ENCODE data around the gene UBXN7.
A peak's percentile ranks its signal among the peaks of the same experiment; 100 is the strongest.
"Not testable (repeated sequence)": the region's sequence is repeated elsewhere in the genome, so short reads cannot be mapped to it uniquely, and the experiment has no call there.

The UBXN7 gene

DNA sequence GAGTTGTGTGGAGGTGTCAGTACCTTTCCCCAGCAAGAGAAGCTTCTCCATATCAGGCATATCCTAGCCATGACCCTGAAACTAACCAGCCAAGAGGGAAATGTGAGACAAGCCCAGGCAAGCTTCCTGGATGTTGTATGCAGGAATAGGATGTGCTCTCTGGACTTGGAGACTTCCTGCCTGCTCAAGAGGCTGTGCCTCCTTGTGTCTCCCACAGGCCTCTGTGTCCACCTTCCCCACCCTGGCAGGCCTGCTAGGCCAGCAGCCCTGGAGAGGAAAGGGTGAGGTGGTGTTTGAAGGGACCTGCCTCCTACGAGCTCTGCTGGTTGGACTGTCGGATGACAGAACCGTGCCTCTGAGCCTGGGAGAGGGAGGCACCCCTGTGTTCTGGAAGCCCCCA, 112.1 kb downstream of the UBXN7 start:
- TF ChIP-seq, protein P1, sequence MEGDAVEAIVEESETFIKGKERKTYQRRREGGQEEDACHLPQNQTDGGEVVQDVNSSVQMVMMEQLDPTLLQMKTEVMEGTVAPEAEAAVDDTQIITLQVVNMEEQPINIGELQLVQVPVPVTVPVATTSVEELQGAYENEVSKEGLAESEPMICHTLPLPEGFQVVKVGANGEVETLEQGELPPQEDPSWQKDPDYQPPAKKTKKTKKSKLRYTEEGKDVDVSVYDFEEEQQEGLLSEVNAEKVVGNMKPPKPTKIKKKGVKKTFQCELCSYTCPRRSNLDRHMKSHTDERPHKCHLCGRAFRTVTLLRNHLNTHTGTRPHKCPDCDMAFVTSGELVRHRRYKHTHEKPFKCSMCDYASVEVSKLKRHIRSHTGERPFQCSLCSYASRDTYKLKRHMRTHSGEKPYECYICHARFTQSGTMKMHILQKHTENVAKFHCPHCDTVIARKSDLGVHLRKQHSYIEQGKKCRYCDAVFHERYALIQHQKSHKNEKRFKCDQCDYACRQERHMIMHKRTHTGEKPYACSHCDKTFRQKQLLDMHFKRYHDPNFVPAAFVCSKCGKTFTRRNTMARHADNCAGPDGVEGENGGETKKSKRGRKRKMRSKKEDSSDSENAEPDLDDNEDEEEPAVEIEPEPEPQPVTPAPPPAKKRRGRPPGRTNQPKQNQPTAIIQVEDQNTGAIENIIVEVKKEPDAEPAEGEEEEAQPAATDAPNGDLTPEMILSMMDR (IDR thresholded peaks at IDR 0.05; ENCODE audit: borderline replicate concordance, control extremely low read depth, extremely low read depth, insufficient read depth, missing control alignments), result no peak
- in situ Hi-C loops (cut with MboI; ENCODE audit: low sequenced_read_pairs, unreplicated experiment), result no loop called here
- no peak for DNase-seq (ENCODE audit: low spot score)

DNA sequence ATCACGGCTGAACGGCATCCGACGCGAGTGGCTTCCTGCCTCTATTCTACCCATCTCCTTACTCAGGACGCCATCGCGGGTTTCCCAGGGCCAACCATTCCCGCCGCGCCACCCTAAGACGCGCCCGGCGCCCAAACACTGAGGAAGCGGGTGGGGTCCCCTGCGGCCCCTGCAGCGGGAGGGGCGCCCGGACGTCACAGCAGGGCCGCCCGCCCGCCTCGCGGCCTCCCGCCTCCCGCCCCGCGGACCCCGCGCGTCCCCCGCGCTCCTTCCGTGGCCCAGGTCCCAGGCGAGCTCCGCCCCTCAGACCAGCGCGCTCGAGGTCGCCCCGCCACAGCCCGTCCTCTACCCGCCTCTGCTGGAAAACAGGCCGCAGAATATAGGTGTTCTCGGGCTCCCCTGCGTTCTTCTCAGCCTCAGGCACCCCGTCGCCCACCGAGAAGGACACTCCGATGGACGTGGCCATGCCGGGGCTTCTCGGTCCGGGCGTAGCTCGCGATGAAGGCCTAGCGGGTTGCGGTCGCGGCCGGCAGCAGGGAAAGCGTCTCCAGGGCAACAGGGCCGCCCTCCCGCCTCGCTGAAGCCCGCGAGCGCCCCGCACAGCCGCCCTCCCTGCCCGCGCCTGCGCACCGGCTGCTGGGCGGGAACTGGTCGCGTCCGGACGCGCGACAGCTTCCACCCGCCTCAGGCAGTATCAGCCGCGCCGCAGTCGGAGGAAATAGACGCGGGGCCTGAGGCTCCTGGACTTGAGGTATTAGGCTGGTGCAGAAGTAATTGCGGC, 114.3 kb downstream of the UBXN7 start, which contains the start of gene DYNLT2B:
Gene DYNLT2B (minus strand): TSS at position 554 of the 781 bp plus-strand sequence. CDS start 88 bp downstream, at position 466.
- TF ChIP-seq, protein P1 (IDR thresholded peaks at IDR 0.05; ENCODE audit: borderline replicate concordance, control extremely low read depth, extremely low read depth, insufficient read depth, missing control alignments), result peak; percentile 21
- peak; percentile 99 for DNase-seq (ENCODE audit: low spot score)
- in situ Hi-C loops (cut with MboI; ENCODE audit: low sequenced_read_pairs, unreplicated experiment), result no loop called here

DNA sequence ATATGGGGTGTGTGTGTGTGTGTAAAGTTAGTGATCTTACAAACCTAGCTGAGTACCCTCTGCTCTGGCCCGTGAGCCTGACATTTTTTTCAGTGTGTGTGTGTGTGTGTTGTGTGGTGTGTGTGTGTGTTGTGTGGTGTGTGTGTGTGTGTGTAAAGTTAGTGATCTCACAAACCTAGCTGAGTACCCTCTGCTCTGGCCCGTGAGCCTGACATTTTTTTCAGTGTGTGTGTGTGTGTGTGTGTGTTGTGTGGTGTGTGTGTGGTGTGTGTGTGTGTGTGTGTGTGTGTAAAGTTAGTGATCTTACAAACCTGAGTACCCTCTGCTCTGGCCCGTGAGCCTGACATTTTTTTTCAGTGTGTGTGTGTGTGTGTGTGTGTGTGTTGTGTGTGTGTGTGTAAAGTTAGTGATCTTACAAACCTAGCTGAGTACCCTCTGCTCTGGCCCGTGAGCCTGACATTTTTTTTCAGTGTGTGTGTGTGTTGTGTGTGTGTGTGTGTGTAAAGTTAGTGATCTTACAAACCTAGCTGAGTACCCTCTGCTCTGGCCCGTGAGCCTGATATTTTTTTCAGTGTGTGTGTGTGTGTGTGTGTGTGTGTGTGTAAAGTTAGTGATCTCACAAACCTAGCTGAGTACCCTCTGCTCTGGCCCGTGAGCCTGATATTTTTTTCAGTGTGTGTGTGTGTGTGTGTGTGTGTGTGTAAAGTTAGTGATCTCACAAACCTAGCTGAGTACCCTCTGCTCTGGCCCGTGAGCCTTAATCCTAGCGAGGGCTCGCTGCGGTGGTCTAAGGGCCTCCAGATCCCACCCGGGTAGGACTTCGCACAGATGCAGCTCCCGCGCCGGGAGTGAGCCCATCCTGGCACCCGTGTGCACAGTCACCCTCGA, 115.2 kb downstream of the UBXN7 start:
- DNase-seq (ENCODE audit: low spot score); in situ Hi-C loops (cut with MboI; ENCODE audit: low sequenced_read_pairs, unreplicated experiment): not testable (repeated sequence)

DNA sequence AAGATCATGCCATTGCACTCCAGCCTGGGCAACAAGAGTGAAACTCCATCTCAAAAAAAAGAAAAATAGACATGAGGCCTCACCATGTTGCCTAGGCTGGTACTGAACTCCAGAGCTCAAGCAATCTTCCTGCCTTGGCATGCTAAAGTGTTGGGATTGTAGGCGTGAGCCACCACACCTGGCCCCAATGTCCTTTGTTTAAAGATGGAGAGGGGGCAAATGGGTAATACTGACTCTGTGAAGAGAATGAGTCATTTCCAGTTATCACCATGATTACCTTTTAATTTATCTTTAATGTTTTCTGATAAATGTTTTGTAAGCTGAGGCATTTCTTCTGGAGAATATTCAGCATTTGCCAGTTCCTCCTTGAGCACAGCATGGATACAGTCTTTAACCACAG, 116.4 kb downstream of the UBXN7 start:
- in situ Hi-C loops (cut with MboI; ENCODE audit: low sequenced_read_pairs, unreplicated experiment), result no loop called here
- TF ChIP-seq, protein P1 (IDR thresholded peaks at IDR 0.05; ENCODE audit: borderline replicate concordance, control extremely low read depth, extremely low read depth, insufficient read depth, missing control alignments), result no peak
- DNase-seq (ENCODE audit: low spot score), result no peak

DNA sequence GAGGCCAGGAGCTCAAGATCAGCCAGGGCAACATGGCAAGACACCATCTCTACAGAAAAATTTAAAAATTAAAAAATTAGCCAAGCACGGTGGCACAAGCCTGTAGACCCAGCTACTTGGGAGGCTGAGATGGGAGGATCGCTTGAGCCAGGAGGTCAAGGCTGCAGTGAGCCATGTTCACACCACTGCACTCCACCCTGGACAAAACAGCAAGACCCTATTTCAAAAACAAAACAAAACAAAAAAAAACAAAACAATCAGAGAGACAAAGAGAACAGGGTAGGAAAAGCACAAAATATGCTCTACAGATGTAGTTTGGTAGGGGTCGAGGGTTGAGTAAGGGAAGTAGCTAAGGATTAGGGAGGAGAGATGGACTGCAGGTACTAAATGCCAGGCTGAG, 117.6 kb downstream of the UBXN7 start:
- in situ Hi-C loops (cut with MboI; ENCODE audit: low sequenced_read_pairs, unreplicated experiment), result no loop called here
- TF ChIP-seq, protein P1 (IDR thresholded peaks at IDR 0.05; ENCODE audit: borderline replicate concordance, control extremely low read depth, extremely low read depth, insufficient read depth, missing control alignments), result no peak

DNA sequence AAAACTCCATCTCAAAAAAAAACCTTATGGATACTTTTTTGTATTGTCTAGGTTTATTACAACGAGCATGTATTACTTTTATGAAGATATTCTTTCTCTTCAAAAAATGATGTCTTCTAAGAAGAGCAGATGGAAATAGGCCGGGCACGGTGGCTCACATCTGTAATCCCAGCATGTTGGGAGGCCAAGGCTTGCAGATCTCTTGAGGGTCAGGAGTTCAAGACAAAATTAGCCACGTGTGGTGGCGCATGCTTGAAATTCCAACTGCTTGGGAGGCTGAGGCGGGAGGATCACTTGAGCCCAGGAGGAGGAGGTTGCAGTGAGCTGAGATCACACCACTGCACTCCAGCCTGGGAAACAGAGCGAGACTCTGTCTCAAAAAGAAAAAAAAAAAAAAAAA, 118.1 kb downstream of the UBXN7 start:
- in situ Hi-C loops (cut with MboI; ENCODE audit: low sequenced_read_pairs, unreplicated experiment); DNase-seq (ENCODE audit: low spot score): not testable (repeated sequence)

More for the DNA sequence above, 117.6 kb downstream of the UBXN7 start:
- no peak for DNase-seq (ENCODE audit: low spot score)

DNA sequence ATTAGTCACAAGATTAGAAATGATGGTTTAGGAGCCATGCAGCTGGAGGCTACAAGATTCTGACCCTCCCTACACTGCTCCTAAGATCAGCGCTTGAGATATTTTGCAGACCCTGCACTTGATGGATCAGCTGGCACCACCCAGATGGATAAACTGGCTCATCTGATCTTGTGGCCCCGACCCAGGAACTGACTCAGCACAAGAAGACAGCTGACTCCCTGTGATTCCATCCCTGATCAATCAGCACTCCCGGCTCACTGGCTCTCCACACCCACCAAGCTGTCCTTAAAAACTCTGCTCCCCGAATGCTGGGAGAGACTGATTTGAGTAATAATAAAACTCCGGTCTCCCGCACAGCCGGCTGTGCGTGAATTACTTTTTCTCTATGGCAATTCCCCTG, 129.3 kb downstream of the UBXN7 start:
- DNase-seq (ENCODE audit: low spot score); in situ Hi-C loops (cut with MboI; ENCODE audit: low sequenced_read_pairs, unreplicated experiment): not testable (repeated sequence)

DNA sequence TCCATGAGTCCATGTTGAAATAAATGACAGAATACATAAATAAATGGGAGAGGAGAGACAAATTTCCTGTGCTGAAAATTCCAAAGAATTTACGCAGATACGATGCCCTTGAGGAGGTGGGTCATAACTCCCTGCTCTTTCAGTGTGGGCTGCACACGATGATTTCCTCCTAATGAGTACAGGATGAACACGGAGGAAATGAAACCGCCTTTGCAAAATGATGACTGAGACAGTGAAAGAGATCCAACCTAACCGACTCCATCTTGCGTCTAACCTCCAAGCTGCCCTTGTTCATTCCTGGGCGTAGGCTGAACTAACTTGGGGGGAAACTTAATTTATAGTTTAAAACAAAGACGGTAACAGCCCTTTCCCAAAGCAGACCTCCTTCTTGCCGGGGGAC, 129.7 kb downstream of the UBXN7 start:
- in situ Hi-C loops (cut with MboI; ENCODE audit: low sequenced_read_pairs, unreplicated experiment); DNase-seq (ENCODE audit: low spot score): not testable (repeated sequence)
